Large intestine (tissue), 3 donors: Measurements from ENCODE around the gene RAB3GAP2. TPM values are rescaled to one million over a fixed set of nuclear protein-coding genes. Genes with fewer than 3 reads are reported as not detected.
"Not testable (repeated sequence)": the region's sequence is repeated elsewhere in the genome, so short reads cannot be mapped to it uniquely, and the experiment has no call there.

Experiments used
- DNase-seq, 2 donors: peaks; one replicate each; pipeline versions ENCODE4 v3.0.0 to v3.0.0-alpha.2; 2013
- H3K27ac ChIP-seq: one replicate; pipeline ENCODE4 v1.5.1; 2013; ENCODE audit warnings: low read length
- H3K27me3 ChIP-seq: 2 replicates; pipeline ENCODE4 v1.6.1; 2013; ENCODE audit warnings: low read length; ENCODE audit not compliant: control insufficient read depth, insufficient read depth
- H3K36me3 ChIP-seq: 2 replicates; pipeline ENCODE4 v1.6.1; 2013; ENCODE audit warnings: low read length; ENCODE audit not compliant: control insufficient read depth, insufficient read depth
- H3K4me1 ChIP-seq: one replicate; pipeline ENCODE4 v1.6.1; 2013; ENCODE audit warnings: low read length; ENCODE audit not compliant: control insufficient read depth, insufficient read depth
- H3K4me3 ChIP-seq: one replicate; pipeline ENCODE4 v1.5.1; 2013; ENCODE audit warnings: low read length
- H3K9me3 ChIP-seq: one replicate; pipeline ENCODE4 v1.6.1; 2013; ENCODE audit warnings: mild to moderate bottlenecking, low read depth, low read length, moderate library complexity; ENCODE audit not compliant: control insufficient read depth
- WGBS: methylation state at CpG from one replicate; pipeline ENCODE4 v1.1.5; 2013; ENCODE audit warnings: low lambda C conversion rate; ENCODE audit not compliant: insufficient coverage; 5-methylcytosine and 5-hydroxymethylcytosine counted together
- polyA plus RNA-seq: library from polyadenylated mRNA; unstranded; fragments of 120-200 nt; gene quantifications from one replicate; pipeline ENCODE4 v1.2.1, GENCODE V29; 2013

RAB3GAP2 gene
- polyA plus RNA-seq, 1 donor: 27.7 TPM

GRCh38 chr1:220123066-220123465 lies 149.2 kb downstream of the RAB3GAP2 start:
- H3K27ac ChIP-seq: peak overlapping the region; percentile 100

GRCh38 chr1:220121791-220122530 lies 150.3 kb downstream of the RAB3GAP2 start:
- H3K27ac ChIP-seq: peak overlapping the region; percentile 100
- H3K4me1 ChIP-seq: peaks cover 40% of the 10 kb centered on the region
- WGBS: 26% methylated on average over 3 of the region's 8 CpGs
- H3K36me3 ChIP-seq: peaks cover 3% of the 10 kb centered on the region
- H3K27me3 ChIP-seq: no peaks in the 10 kb centered on the region
- no peak overlapping the region for H3K4me3 ChIP-seq
- peak; percentile 85 to 94 for DNase-seq
- H3K9me3 ChIP-seq: no peaks in the 10 kb centered on the region

More at GRCh38 chr1:220123066-220123465, 149.2 kb downstream of the RAB3GAP2 start:
- Histone ChIP-seq H3K9me3 (no peaks in the 10 kb centered on the region), H3K36me3 (peaks cover 11% of the 10 kb centered on the region), H3K4me1 (peaks cover 40% of the 10 kb centered on the region), H3K4me3 (no peak overlapping the region), H3K27me3 (no peaks in the 10 kb centered on the region)
- peak in 1 of 2 donors; percentile 57 for DNase-seq

DNA sequence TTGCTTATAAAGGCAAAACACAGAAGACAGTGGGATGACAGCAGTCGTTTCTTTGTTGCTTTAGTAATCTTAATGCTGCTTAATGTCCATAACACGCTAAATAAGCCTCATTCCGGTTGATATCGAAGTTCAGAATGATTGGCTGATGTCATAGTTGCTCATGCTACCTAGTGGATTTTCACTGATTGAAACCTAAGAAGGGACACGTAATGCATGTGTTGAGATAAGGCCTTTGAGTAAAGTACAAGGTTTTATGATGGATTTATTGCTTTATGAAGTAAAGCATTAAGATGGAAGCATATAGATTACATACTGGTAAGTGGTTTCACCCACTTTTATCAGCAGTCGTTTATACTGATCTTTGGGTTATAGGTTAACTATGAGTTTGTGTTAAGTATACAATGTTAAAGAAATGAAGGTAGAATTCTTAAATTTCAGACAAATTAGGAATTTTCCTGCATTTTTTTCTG lies 153.2 kb downstream of the RAB3GAP2 start:
- H3K4me1 ChIP-seq: peaks cover 28% of the 10 kb centered on the region
- 20% methylated on average over 2 of the region's 6 CpGs for WGBS
- H3K36me3 ChIP-seq: peaks cover 18% of the 10 kb centered on the region
- H3K4me3 ChIP-seq: peak overlapping the region; percentile 55
- H3K27me3 ChIP-seq: no peaks in the 10 kb centered on the region
- DNase-seq: peak; percentile 84 to 98
- peak overlapping the region; percentile 100 for H3K27ac ChIP-seq
- H3K9me3 ChIP-seq: no peaks in the 10 kb centered on the region

- peak overlapping the region; percentile 13 for H3K27ac ChIP-seq
- H3K27me3 ChIP-seq: no peaks in the 10 kb centered on the region
- H3K36me3 ChIP-seq: peaks cover 37% of the 10 kb centered on the region
- H3K4me3 ChIP-seq: no peak overlapping the region
- H3K4me1 ChIP-seq: no peaks in the 10 kb centered on the region
- no peak for DNase-seq
- no peaks in the 10 kb centered on the region for H3K9me3 ChIP-seq
- 57% methylated on average over 1 of the region's 5 CpGs for WGBS
Observed at GRCh38 chr1:220113136-220113695, 159.0 kb downstream of the RAB3GAP2 start.

GRCh38 chr1:220112600-220112999 lies 159.7 kb downstream of the RAB3GAP2 start:
- not testable (repeated sequence) for H3K27me3 ChIP-seq, H3K4me1 ChIP-seq, H3K27ac ChIP-seq, H3K4me3 ChIP-seq, H3K9me3 ChIP-seq, DNase-seq
- H3K36me3 ChIP-seq: peaks cover 40% of the 10 kb centered on the region
- WGBS: no CpG with 5 or more reads among the region's 4 CpGs

DNA sequence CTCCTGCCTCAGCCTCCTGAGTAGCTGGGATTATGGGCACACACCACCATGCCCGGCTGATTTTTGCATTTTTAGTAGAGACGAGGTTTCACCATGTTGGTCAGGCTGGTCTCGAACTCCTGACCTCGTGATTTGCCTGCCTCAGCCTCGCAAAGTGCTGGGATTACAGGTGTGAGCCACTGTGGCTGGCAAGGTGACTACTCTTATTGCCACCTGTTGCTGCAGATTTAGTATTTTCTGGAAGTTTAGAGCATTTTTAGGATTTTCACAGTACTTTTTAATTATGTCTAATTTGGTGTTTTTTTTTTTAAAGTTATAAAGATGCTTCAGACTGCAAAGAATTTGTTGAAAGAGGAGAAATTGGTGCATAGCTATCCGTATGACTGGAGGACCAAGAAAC lies 161.8 kb downstream of the RAB3GAP2 start:
- not testable (repeated sequence) for H3K4me3 ChIP-seq, H3K4me1 ChIP-seq, H3K27me3 ChIP-seq, H3K27ac ChIP-seq, H3K9me3 ChIP-seq, DNase-seq
- WGBS: no CpG with 5 or more reads among the region's 6 CpGs
- peaks cover 43% of the 10 kb centered on the region for H3K36me3 ChIP-seq

- no peak for DNase-seq
- Histone ChIP-seq H3K4me1 (peaks cover 4% of the 10 kb centered on the region), H3K27ac (no peak overlapping the region), H3K4me3 (no peak overlapping the region), H3K9me3 (no peaks in the 10 kb centered on the region), H3K36me3 (peaks cover 43% of the 10 kb centered on the region), H3K27me3 (no peaks in the 10 kb centered on the region)
Observed at GRCh38 chr1:220099826-220100225, 172.4 kb downstream of the RAB3GAP2 start.

Other genes starting within 250 kb of the RAB3GAP2 start
- gene EPRS1, start 225.9 kb downstream of the RAB3GAP2 start, polyA plus RNA-seq: 74.0 TPM
- 41.3 TPM for gene BPNT1, start 182.7 kb downstream of the RAB3GAP2 start, polyA plus RNA-seq
- gene IARS2, start 178.3 kb downstream of the RAB3GAP2 start, polyA plus RNA-seq: 75.9 TPM